Breast epithelium (tissue), 4 donors: ENCODE measurements around the gene WAC. TPM values are rescaled to one million over a fixed set of nuclear protein-coding genes. Genes with fewer than 3 reads are reported as not detected.
"Not testable (repeated sequence)": the region's sequence is repeated elsewhere in the genome, so short reads cannot be mapped to it uniquely, and the experiment has no call there.

Source experiments
- DNase-seq, 2 donors: peaks; one replicate each; pipeline ENCODE4 v3.0.0-alpha.2; 2019; ENCODE audit warnings: low spot score in 2 of 2
- H3K27ac ChIP-seq, 2 donors: fragments of 200-600 bp; sonication (generic) in 1 of 2; one replicate each; pipeline ENCODE4 v1.5.1; 2016 to 2019; ENCODE audit warnings: mild to moderate bottlenecking in 1 of 2
- H3K27me3 ChIP-seq, 2 donors: fragments of 200-600 bp; sonication (generic) in 1 of 2; one replicate each; pipeline versions ENCODE4 v1.5.1 to v1.6.0; 2017 to 2019; ENCODE audit warnings: control low read depth in 1 of 2, mild to moderate bottlenecking in 1 of 2
- H3K36me3 ChIP-seq: fragments of 200-600 bp; one replicate; pipeline ENCODE4 v1.5.1; 2019
- H3K4me1 ChIP-seq, 2 donors: fragments of 200-600 bp; sonication (generic); one replicate each; pipeline ENCODE4 v1.5.1; 2016 to 2019; ENCODE audit warnings: control low read depth in 1 of 2
- H3K4me3 ChIP-seq, 3 donors: fragments of 200-600 bp; sonication (generic); 1 replicate in 2 of 3; 2 replicates in 1 of 3; pipeline ENCODE4 v1.5.1; 2016 to 2019; ENCODE audit warnings: mild to moderate bottlenecking in 3 of 3, moderate library complexity in 2 of 3
- H3K9me3 ChIP-seq, 2 donors: fragments of 200-600 bp; sonication (generic) in 1 of 2; one replicate each; pipeline ENCODE4 v1.5.1; 2016 to 2019; ENCODE audit warnings: control low read depth in 1 of 2
- POLR2A ChIP-seq: fragments of 450-650 bp; IDR thresholded peaks from one replicate; pipeline ENCODE4 v1.6.1; 2016; ENCODE audit warnings: antibody characterized with exemption, mild to moderate bottlenecking, moderate library complexity
- POLR2AphosphoS5 ChIP-seq, 3 donors: sonication (generic); formaldehyde crosslinking; IDR thresholded peaks; one replicate each; pipeline ENCODE4 v1.6.1; 2017; ENCODE audit warnings: antibody characterized with exemption in 3 of 3
- intact Hi-C: fragments of 100-400 bp; cut with DNase I; formaldehyde crosslinking; loops from one replicate; pipeline ENCODE4 v1.15.1; 2023; ENCODE audit warnings: low total_unique reads
- total RNA-seq, 3 donors: library from RNA; depleted of rRNA; stranded (reverse); fragments of >200 nt; gene quantifications; one replicate each; pipeline ENCODE4 v1.1.0, GENCODE V29; 2016
- TF ChIP-seq, protein P1 (sequence below), 3 donors: fragments of 450-650 bp; IDR thresholded peaks; one replicate each; pipeline ENCODE4 v1.5.1; 2016 to 2017; ENCODE audit warnings: antibody characterized with exemption in 3 of 3, mild to moderate bottlenecking in 3 of 3, moderate library complexity in 3 of 3

Gene WAC
- total RNA-seq, 3 donors from 2014 or later = 124 to 180 (median 142) TPM

DNA sequence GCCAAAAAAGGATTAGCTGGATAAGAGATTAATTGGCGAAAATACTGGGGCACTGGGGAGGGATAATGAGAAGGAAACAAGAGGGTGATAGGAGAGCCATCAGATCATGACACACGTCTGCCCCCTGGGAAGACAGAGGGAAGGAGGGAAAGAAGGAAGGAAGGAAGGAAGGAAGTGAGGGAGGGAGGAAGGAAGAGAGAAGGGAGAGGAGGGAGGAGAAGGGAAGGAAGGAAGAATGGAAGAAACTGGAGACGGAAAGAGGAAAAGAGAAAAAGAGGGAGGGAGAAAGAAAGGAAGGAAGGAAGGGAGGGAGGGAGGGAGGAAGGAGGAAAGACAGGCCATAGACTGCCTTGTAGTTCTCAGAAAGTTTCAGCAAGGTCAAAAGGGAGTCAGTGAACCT is 37.8 kb upstream of the WAC start:
- H3K27ac ChIP-seq = no peak overlapping the region
- H3K4me1 ChIP-seq = peaks cover 0 to 5% of the 10 kb centered on the region in 2 donors
- no peaks in the 10 kb centered on the region for H3K27me3 ChIP-seq
- H3K9me3 ChIP-seq = no peaks in the 10 kb centered on the region
- TF ChIP-seq, protein P1, sequence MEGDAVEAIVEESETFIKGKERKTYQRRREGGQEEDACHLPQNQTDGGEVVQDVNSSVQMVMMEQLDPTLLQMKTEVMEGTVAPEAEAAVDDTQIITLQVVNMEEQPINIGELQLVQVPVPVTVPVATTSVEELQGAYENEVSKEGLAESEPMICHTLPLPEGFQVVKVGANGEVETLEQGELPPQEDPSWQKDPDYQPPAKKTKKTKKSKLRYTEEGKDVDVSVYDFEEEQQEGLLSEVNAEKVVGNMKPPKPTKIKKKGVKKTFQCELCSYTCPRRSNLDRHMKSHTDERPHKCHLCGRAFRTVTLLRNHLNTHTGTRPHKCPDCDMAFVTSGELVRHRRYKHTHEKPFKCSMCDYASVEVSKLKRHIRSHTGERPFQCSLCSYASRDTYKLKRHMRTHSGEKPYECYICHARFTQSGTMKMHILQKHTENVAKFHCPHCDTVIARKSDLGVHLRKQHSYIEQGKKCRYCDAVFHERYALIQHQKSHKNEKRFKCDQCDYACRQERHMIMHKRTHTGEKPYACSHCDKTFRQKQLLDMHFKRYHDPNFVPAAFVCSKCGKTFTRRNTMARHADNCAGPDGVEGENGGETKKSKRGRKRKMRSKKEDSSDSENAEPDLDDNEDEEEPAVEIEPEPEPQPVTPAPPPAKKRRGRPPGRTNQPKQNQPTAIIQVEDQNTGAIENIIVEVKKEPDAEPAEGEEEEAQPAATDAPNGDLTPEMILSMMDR (IDR thresholded peaks at IDR 0.05) = no peak
- TF ChIP-seq POLR2A (no peak), POLR2AphosphoS5 (IDR thresholded peaks at IDR 0.05) (no peak)
- intact Hi-C loops = no loop called here
- H3K4me3 ChIP-seq = no peak overlapping the region
- no peak for DNase-seq
- no peaks in the 10 kb centered on the region for H3K36me3 ChIP-seq

- no peaks in the 10 kb centered on the region for H3K27me3 ChIP-seq
- intact Hi-C loops = no loop called here
- peaks cover 0 to 5% of the 10 kb centered on the region in 2 donors for H3K4me1 ChIP-seq
- no peaks in the 10 kb centered on the region for H3K36me3 ChIP-seq
- H3K27ac ChIP-seq = no peak overlapping the region
- no peak for DNase-seq
- TF ChIP-seq, protein P1 (IDR thresholded peaks at IDR 0.05) = no peak
- TF ChIP-seq POLR2AphosphoS5 (IDR thresholded peaks at IDR 0.05) (no peak), POLR2A (no peak)
- no peak overlapping the region for H3K4me3 ChIP-seq
- no peaks in the 10 kb centered on the region for H3K9me3 ChIP-seq
These were observed 36.9 kb upstream of the WAC start for GRCh38 chr10:28496017-28496416.

DNA sequence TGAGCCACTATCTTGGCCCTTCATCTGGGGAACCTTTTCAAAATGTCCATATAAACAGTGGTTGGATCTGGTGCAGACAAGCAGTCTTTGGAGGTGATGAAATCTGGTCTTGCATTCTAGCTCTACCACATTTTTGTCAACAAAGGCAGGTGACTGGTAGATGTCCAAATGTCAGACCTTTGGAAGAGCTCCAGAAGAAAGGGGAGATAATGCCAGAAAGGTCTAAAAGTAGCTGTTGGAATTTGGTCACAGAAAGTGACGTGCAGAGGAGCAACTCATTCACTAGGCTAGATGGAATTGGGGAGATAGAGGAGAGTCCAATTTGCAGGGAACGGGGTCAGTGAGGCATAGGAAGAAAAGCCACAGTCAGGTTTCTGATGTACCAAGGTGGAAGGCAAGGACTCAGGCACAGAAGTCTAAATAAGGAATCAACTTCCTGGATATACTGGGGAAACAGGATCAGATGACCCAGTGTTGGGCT is 36.4 kb upstream of the WAC start:
- no peaks in the 10 kb centered on the region for H3K9me3 ChIP-seq
- H3K27me3 ChIP-seq = no peaks in the 10 kb centered on the region
- peaks cover 0 to 5% of the 10 kb centered on the region in 2 donors for H3K4me1 ChIP-seq
- TF ChIP-seq POLR2AphosphoS5 (IDR thresholded peaks at IDR 0.05) (no peak), POLR2A (no peak)
- H3K36me3 ChIP-seq = no peaks in the 10 kb centered on the region
- no peak for DNase-seq
- H3K27ac ChIP-seq = no peak overlapping the region
- intact Hi-C loops = no loop called here
- no peak overlapping the region for H3K4me3 ChIP-seq

- H3K36me3 ChIP-seq = no peaks in the 10 kb centered on the region
- H3K27me3 ChIP-seq = no peaks in the 10 kb centered on the region
- H3K4me1 ChIP-seq = peaks cover 0 to 5% of the 10 kb centered on the region in 2 donors
- no peak for TF ChIP-seq POLR2A
- no peak for TF ChIP-seq POLR2AphosphoS5 (IDR thresholded peaks at IDR 0.05)
- TF ChIP-seq, protein P1 (IDR thresholded peaks at IDR 0.05) = no peak
- no peaks in the 10 kb centered on the region for H3K9me3 ChIP-seq
- H3K4me3 ChIP-seq = no peak overlapping the region
- no peak overlapping the region for H3K27ac ChIP-seq
- DNase-seq = no peak
- intact Hi-C loops = no loop called here
These were observed 35.4 kb upstream of the WAC start for GRCh38 chr10:28497313-28498126.

GRCh38 chr10:28500203-28500602 is 32.7 kb upstream of the WAC start:
- intact Hi-C loops = not testable (repeated sequence)

GRCh38 chr10:28503114-28503513 is 29.8 kb upstream of the WAC start:
- no peaks in the 10 kb centered on the region for H3K27me3 ChIP-seq
- intact Hi-C loops = no loop called here
- no peaks in the 10 kb centered on the region for H3K4me1 ChIP-seq
- TF ChIP-seq POLR2AphosphoS5 (IDR thresholded peaks at IDR 0.05) (no peak), POLR2A (no peak)
- TF ChIP-seq, protein P1 (IDR thresholded peaks at IDR 0.05) = peak; percentile 11 to 31 (median 25)
- H3K4me3 ChIP-seq = no peak overlapping the region
- H3K27ac ChIP-seq = no peak overlapping the region
- no peaks in the 10 kb centered on the region for H3K9me3 ChIP-seq
- DNase-seq = peak in 1 of 2 donors; percentile 45
- no peaks in the 10 kb centered on the region for H3K36me3 ChIP-seq

More at GRCh38 chr10:28500203-28500602, 32.7 kb upstream of the WAC start:
- peak overlapping the region in 1 of 2 donors; percentile 33 for H3K27ac ChIP-seq
- H3K27me3 ChIP-seq, DNase-seq, H3K9me3 ChIP-seq, H3K36me3 ChIP-seq, H3K4me1 ChIP-seq, H3K4me3 ChIP-seq: not testable (repeated sequence)
